Neural cell (in vitro differentiated cells): Measurements from ENCODE around the gene NHERF1. TPM values are rescaled to one million over a fixed set of nuclear protein-coding genes. Genes with fewer than 3 reads are reported as not detected.

Experiments used
- H2AFZ ChIP-seq: fragments of 200-600, 300-800 bp; sonication (generic), shearing (Covaris generic); 2 replicates; pipeline ENCODE4 v1.6.0; 2014; ENCODE audit warnings: low read depth, mild to moderate bottlenecking, antibody characterized with exemption, low read length, moderate library complexity
- H3F3A ChIP-seq: fragments of 200-600 bp; shearing (Covaris generic); 2 replicates; pipeline ENCODE4 v1.6.1; 2016; ENCODE audit warnings: mild to moderate bottlenecking, moderate library complexity, mixed read lengths, antibody characterized with exemption, low read length; ENCODE audit not compliant: insufficient read depth, poor library complexity, severe bottlenecking
- H3K27ac ChIP-seq: fragments of 200-600, 300-800 bp; sonication (generic), shearing (Covaris generic); 2 replicates; pipeline ENCODE4 v1.5.1; 2014; ENCODE audit warnings: mild to moderate bottlenecking, low read length, moderate library complexity
- H3K27me3 ChIP-seq: fragments of 300-800, 200-600 bp; sonication (generic), shearing (Covaris generic); 2 replicates; pipeline ENCODE4 v1.6.0; 2014; ENCODE audit warnings: mild to moderate bottlenecking, low read depth, low read length, moderate library complexity; ENCODE audit not compliant: insufficient read depth
- H3K36me3 ChIP-seq: fragments of 300-800, 200-600 bp; sonication (generic), shearing (Covaris generic); 2 replicates; pipeline ENCODE4 v1.5.1; 2014; ENCODE audit warnings: mild to moderate bottlenecking, antibody characterized with exemption, low read length, moderate library complexity; ENCODE audit not compliant: insufficient read depth
- H3K4me2 ChIP-seq: fragments of 300-800, 200-600 bp; sonication (generic), shearing (Covaris generic); 2 replicates; pipeline ENCODE4 v1.6.0; 2014; ENCODE audit warnings: mild to moderate bottlenecking, low read length
- H3K4me3 ChIP-seq: fragments of 300-800, 200-600 bp; sonication (generic), shearing (Covaris generic); 2 replicates; pipeline ENCODE4 v1.5.1; 2014; ENCODE audit warnings: mild to moderate bottlenecking, low read length, moderate library complexity
- H3K79me2 ChIP-seq: fragments of 200-600 bp; shearing (Covaris generic); replicated peaks from 2 replicates; pipeline ENCODE4 v1.6.0; 2014; ENCODE audit warnings: mild to moderate bottlenecking, low read length, moderate library complexity; ENCODE audit not compliant: insufficient read depth
- H3K9ac ChIP-seq: fragments of 300-800, 200-600 bp; sonication (generic), shearing (Covaris generic); 2 replicates; pipeline ENCODE4 v1.6.1; 2016; ENCODE audit warnings: mild to moderate bottlenecking, low read length, mixed read lengths
- H3K9me2 ChIP-seq: fragments of 200-600 bp; shearing (Covaris generic); 2 replicates; pipeline ENCODE4 v1.6.1; 2016; ENCODE audit warnings: mild to moderate bottlenecking, low read length, mixed read lengths; ENCODE audit not compliant: insufficient read depth
- H3K9me3 ChIP-seq: fragments of 200-600, 300-800 bp; sonication (generic), shearing (Covaris generic); 2 replicates; pipeline ENCODE4 v1.6.1; 2016; ENCODE audit warnings: mild to moderate bottlenecking, mixed run types, low read length, moderate library complexity, mixed read lengths
- H4K20me1 ChIP-seq: fragments of 200-600 bp; shearing (Covaris generic); 2 replicates; pipeline ENCODE4 v1.6.1; 2016; ENCODE audit warnings: mild to moderate bottlenecking, mixed run types; ENCODE audit not compliant: insufficient read depth
- CTCF ChIP-seq: fragments of 450-650 bp; IDR thresholded peaks from 2 replicates; pipeline ENCODE4 v1.5.1; 2014; ENCODE audit warnings: antibody characterized with exemption, mild to moderate bottlenecking, moderate library complexity; ENCODE audit not compliant: poor library complexity, severe bottlenecking
- EP300 ChIP-seq: fragments of 450-650 bp; conservative IDR thresholded peaks from 2 replicates; pipeline ENCODE4 v1.6.1; 2014; ENCODE audit warnings: antibody characterized with exemption, mild to moderate bottlenecking, moderate library complexity; ENCODE audit not compliant: poor library complexity, severe bottlenecking
- EZH2 ChIP-seq: fragments of 200-600, 300-800 bp; shearing (Covaris generic), sonication (generic); IDR thresholded peaks from 2 replicates; pipeline ENCODE4 v1.6.1; 2014; ENCODE audit warnings: antibody characterized with exemption, low read length, borderline replicate concordance, mild to moderate bottlenecking; ENCODE audit not compliant: insufficient read depth, poor library complexity, severe bottlenecking
- MXI1 ChIP-seq: fragments of 450-650 bp; conservative IDR thresholded peaks from 2 replicates; pipeline ENCODE4 v1.6.1; 2014; ENCODE audit warnings: antibody characterized with exemption, mild to moderate bottlenecking; ENCODE audit not compliant: poor library complexity, severe bottlenecking
- POLR2AphosphoS5 ChIP-seq: IDR thresholded peaks from 2 replicates; pipeline ENCODE4 v1.6.1; 2012
- RAD21 ChIP-seq: fragments of 450-650 bp; conservative IDR thresholded peaks from 2 replicates; pipeline ENCODE4 v1.6.1; 2014; ENCODE audit warnings: antibody characterized with exemption, mild to moderate bottlenecking, moderate library complexity
- REST ChIP-seq: IDR thresholded peaks from 2 replicates; pipeline ENCODE4 v1.6.1; 2012; ENCODE audit warnings: borderline replicate concordance
- SMC3 ChIP-seq: fragments of 450-650 bp; conservative IDR thresholded peaks from 2 replicates; pipeline ENCODE4 v1.6.1; 2014; ENCODE audit warnings: antibody characterized with exemption, mild to moderate bottlenecking, moderate library complexity; ENCODE audit not compliant: poor library complexity
- TAF1 ChIP-seq: IDR thresholded peaks from 2 replicates; pipeline ENCODE4 v1.6.1; 2012; ENCODE audit warnings: low read depth
- polyA plus RNA-seq: library from polyadenylated mRNA; depleted of rRNA; stranded (reverse); fragments of >200 nt; gene quantifications from 2 replicates; pipeline ENCODE4 v1.2.3, GENCODE V29; 2014

The NHERF1 gene
- polyA plus RNA-seq, 1 donor from 2014 or later: 0.51 TPM

DNA sequence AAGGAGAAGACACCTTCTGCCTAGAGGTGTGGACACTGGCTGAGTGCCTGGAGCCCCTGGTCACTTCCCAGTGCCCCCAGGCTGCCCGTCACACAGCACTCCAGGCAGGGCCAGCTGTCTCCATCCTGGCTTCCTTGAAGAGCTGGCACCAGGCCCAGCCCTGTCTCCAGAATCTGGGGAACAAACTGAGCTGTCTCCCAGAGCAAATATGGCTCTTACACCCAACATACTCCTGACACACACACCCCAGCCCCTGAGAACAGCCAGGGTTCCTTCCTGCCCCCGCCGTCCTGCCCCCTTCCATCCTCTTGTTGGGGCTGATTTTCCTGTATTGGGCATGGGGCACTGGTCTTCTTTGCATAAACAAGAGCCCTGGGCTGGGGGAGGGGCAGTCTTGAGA, 9.1 kb downstream of the NHERF1 start:
- Histone ChIP-seq H3K9me3 (no peaks in the 10 kb centered on the region), H3K4me2 (no peak overlapping the region), H3K27me3 (no peaks in the 10 kb centered on the region), H3K9me2 (no peaks in the 10 kb centered on the region), H3K36me3 (no peaks in the 10 kb centered on the region), H4K20me1 (no peaks in the 10 kb centered on the region), H3K79me2 (no peaks in the 10 kb centered on the region), H3K4me3 (no peak overlapping the region), H3K27ac (no peak overlapping the region), H3F3A (no peaks in the 10 kb centered on the region), H3K9ac (no peak overlapping the region), H2AFZ (no peak overlapping the region)
- TF ChIP-seq TAF1 (no peak), POLR2AphosphoS5 (no peak), MXI1 (no peak), RAD21 (no peak), CTCF (no peak), EP300 (no peak), REST (no peak), EZH2 (no peak), SMC3 (no peak)

DNA sequence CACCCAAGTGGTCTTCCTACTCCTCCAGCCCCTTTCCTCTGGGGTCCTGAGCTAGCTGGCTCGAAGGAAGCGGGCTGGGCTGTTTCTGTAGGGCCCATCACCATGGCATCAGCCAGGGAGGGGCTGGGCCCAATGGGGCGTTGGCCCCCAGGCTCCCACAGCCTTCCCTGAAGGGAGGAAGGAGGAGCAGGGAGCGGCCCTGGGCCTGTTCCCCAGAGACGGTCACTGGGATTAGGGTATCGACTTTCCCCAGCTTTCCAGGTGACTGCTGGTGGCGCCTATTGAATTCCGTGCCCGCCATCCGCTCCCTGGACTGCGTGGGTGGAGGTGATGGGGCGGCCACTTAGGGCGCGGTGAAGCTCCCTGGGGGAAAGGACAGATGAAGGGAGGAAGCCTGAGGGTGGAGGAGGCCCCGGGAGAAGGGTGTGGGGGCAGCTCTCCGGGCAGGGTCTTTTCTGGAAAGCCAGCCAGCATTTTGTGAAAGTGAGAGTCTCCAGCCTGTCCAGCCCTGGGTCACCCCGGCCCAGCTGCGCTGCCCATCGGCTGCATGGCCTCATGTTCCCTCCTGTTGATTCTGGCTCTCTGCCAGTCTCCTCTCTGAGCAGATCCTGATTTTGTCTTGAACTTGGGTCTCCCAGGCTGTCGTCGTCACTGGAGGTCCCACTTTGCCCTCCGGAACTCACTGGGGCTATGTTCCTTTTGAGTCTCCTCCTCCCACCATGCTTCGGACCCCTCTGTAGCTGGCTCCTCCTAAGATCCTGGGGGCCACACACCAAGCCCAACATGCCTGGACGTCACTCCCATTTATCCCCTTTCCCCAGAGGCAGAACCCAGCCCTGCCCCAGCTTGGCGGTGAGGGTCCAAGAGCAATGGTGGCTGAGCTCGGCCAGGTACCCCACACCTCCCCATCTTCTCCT, 9.8 kb downstream of the NHERF1 start:
- no peak overlapping the region for H3K4me3 ChIP-seq
- no peaks in the 10 kb centered on the region for H3K9me3 ChIP-seq
- H3K36me3 ChIP-seq: no peaks in the 10 kb centered on the region
- no peaks in the 10 kb centered on the region for H3F3A ChIP-seq
- no peak for TF ChIP-seq EZH2
- TF ChIP-seq RAD21: no peak
- TF ChIP-seq REST: no peak
- TF ChIP-seq POLR2AphosphoS5: no peak
- TF ChIP-seq EP300: no peak
- TF ChIP-seq TAF1: no peak
- TF ChIP-seq SMC3: no peak
- no peak for TF ChIP-seq MXI1
- TF ChIP-seq CTCF: no peak
- no peak overlapping the region for H3K27ac ChIP-seq
- H3K9ac ChIP-seq: no peak overlapping the region
- no peak overlapping the region for H2AFZ ChIP-seq
- H3K79me2 ChIP-seq: no peaks in the 10 kb centered on the region
- no peaks in the 10 kb centered on the region for H3K9me2 ChIP-seq
- H4K20me1 ChIP-seq: no peaks in the 10 kb centered on the region
- no peak overlapping the region for H3K4me2 ChIP-seq
- H3K27me3 ChIP-seq: no peaks in the 10 kb centered on the region
